Measurements from ENCODE around the gene SP140L.
"Not testable (repeated sequence)": the region's sequence is repeated elsewhere in the genome, so short reads cannot be mapped to it uniquely, and the experiment has no call there.

DNA sequence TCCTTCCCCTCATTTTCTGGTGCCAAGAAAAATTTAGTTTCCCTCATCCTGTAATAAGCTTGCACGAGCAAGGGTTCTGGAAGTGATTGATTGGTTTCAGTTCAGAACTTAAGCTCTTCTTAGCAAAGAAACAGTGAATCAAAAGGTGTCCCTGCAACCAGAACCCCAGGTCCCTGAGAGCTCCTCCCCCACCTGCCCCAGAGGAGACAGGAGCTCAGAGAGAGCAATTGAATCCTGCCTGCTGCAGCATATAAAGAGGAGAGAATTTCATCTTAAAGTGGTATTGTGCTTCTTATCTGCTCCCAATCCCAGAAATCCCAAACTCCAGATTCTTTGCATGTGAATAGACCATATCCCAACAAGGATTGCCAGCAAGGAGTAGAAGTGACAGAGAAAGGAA, 15.4 kb upstream of the SP140L start:
- TF ChIP-seq CTCF (IDR thresholded peaks at IDR 0.05; ENCODE audit: low read depth, low read length); EZH2phosphoT487 (IDR thresholded peaks at IDR 0.05; ENCODE audit: low read depth): not testable (repeated sequence)

All from OCI-LY3 (cell line).